Endothelial cell of umbilical vein (primary cell): ENCODE data around the gene ILF2. TPM values are rescaled to one million over a fixed set of nuclear protein-coding genes. Genes with fewer than 3 reads are reported as not detected.

ENCODE experiments used
- BruUV-seq: library from RNA; stranded (reverse); fragments of 400-500 nt; replicated peaks from 2 replicates; lab custom pipeline; 2021; lab: Mats Ljungman, UMichigan
- CTCF ChIA-PET: fragments of 300-600, 350-600 bp; sonication (Branson Sonifier 250); formaldehyde crosslinking; loops from one replicate; lab custom pipeline; 2021; ENCODE audit warnings: antibody characterized with exemption, inconsistent platforms; lab: Charles Lee
- POLR2A ChIA-PET: fragments of 300-600, 350-600 bp; sonication (Branson Sonifier 250); formaldehyde crosslinking; loops from one replicate; lab custom pipeline; 2021; ENCODE audit warnings: antibody characterized with exemption, inconsistent platforms; lab: Charles Lee
- DNase-seq: peaks from one replicate; pipeline ENCODE4 v3.0.0-alpha.2; 2011; ENCODE audit warnings: low read depth, low spot score
- FAIRE-seq: peaks from 2 replicates; lab custom pipeline; 2011; peaks lifted over from hg19 to GRCh38; lab: Jason Lieb, UNC
- H2AFZ ChIP-seq: 2 replicates; pipeline ENCODE4 v1.6.0; 2012; ENCODE audit warnings: low read depth, low read length, control low read depth, inconsistent platforms
- H3K27ac ChIP-seq: 2 replicates; pipeline ENCODE4 v1.5.1; 2011; ENCODE audit warnings: low read depth, mild to moderate bottlenecking, control low read depth, low read length, moderate library complexity; ENCODE audit not compliant: insufficient read depth
- H3K27me3 ChIP-seq, 2 experiments: 2 replicates each; pipeline versions ENCODE4 v1.6.0 to v1.6.1; 2011; ENCODE audit warnings: low read length in 2 of 2, mixed read lengths in 1 of 2; ENCODE audit not compliant: control insufficient read depth in 2 of 2, insufficient read depth in 2 of 2
- H3K36me3 ChIP-seq, 2 experiments: 2 replicates in 1 of 2; 3 replicates in 1 of 2; pipeline ENCODE4 v1.5.1; 2011; ENCODE audit warnings: low read length in 2 of 2, mild to moderate bottlenecking in 1 of 2, moderate library complexity in 1 of 2; ENCODE audit not compliant: control insufficient read depth in 2 of 2, insufficient read depth in 2 of 2; ENCODE audit errors: extremely low read depth in 1 of 2
- H3K4me1 ChIP-seq: 3 replicates; pipeline ENCODE4 v1.5.1; 2011; ENCODE audit warnings: mild to moderate bottlenecking, low read length; ENCODE audit not compliant: control insufficient read depth, insufficient read depth; ENCODE audit errors: extremely low read depth
- H3K4me2 ChIP-seq: 2 replicates; pipeline ENCODE4 v1.6.1; 2011; ENCODE audit warnings: low read length, control low read depth, mixed read lengths; ENCODE audit not compliant: insufficient read depth
- H3K4me3 ChIP-seq, 3 experiments: fragments of 200-600 bp in 1 of 3; sonication (generic), shearing (Covaris generic) in 1 of 3; replicated peaks in 1 of 3; 2 replicates each; pipeline ENCODE4 v1.5.1; 2011 to 2016; ENCODE audit warnings: control low read depth in 3 of 3, low read length in 3 of 3, mild to moderate bottlenecking in 2 of 3, inconsistent platforms in 1 of 3, low read depth in 1 of 3, moderate library complexity in 1 of 3; ENCODE audit not compliant: insufficient read depth in 1 of 3
- H3K79me2 ChIP-seq: 2 replicates; pipeline ENCODE4 v1.6.0; 2012; ENCODE audit warnings: low read length, inconsistent platforms; ENCODE audit not compliant: control insufficient read depth, insufficient read depth
- H3K9ac ChIP-seq: replicated peaks from 2 replicates; pipeline ENCODE3; 2011; ENCODE audit warnings: low read length, control low read depth; ENCODE audit not compliant: insufficient read depth; ENCODE audit errors: extremely low read depth
- H3K9me1 ChIP-seq: replicated peaks from 3 replicates; pipeline ENCODE4 v1.6.0; 2011; ENCODE audit warnings: mild to moderate bottlenecking, low read length; ENCODE audit not compliant: control insufficient read depth, insufficient read depth; ENCODE audit errors: extremely low read depth
- H3K9me3 ChIP-seq: replicated peaks from 2 replicates; pipeline ENCODE4 v1.5.1; 2012; ENCODE audit warnings: low read length, inconsistent platforms; ENCODE audit not compliant: control insufficient read depth, insufficient read depth
- H4K20me1 ChIP-seq: replicated peaks from 2 replicates; pipeline ENCODE3; 2011; ENCODE audit warnings: mild to moderate bottlenecking, low read length; ENCODE audit not compliant: control insufficient read depth, insufficient read depth; ENCODE audit errors: extremely low read depth
- CTCF ChIP-seq, 2 donors: IDR thresholded peaks; 1 replicate in 1 of 2; 2 replicates in 1 of 2; pipeline ENCODE4 v1.5.1; 2011; ENCODE audit warnings: low read length in 2 of 2, mild to moderate bottlenecking in 2 of 2, moderate library complexity in 2 of 2, control low read depth in 1 of 2, inconsistent platforms in 1 of 2, low read depth in 1 of 2; ENCODE audit not compliant: insufficient read depth in 1 of 2; ENCODE audit errors: extremely low read depth in 1 of 2
- MYC ChIP-seq: IDR thresholded peaks from one replicate; pipeline ENCODE4 v1.6.1; 2011; ENCODE audit warnings: mild to moderate bottlenecking, low read depth, low read length
- POLR2A ChIP-seq: IDR thresholded peaks from 2 replicates; pipeline ENCODE4 v1.6.1; 2012; ENCODE audit warnings: low read depth, mild to moderate bottlenecking, control low read depth, low read length
- dilution Hi-C: fragments of 300-500 bp; cut with MboI; formaldehyde crosslinking; loops from one replicate; pipeline ENCODE4 v1.15.0; 2019; ENCODE audit warnings: low sequenced_read_pairs; ENCODE audit not compliant: extremely low pct_ligation_motif_present
- intact Hi-C: fragments of 100-400 bp; cut with micrococcal nuclease; formaldehyde crosslinking; loops from one replicate; pipeline ENCODE4 v1.10.0; 2022
- polyA plus RNA-seq, 4 experiments: library from polyadenylated mRNA; depleted of rRNA in 3 of 4; stranded (reverse) in 3 of 4; unstranded in 1 of 4; fragments of >200 nt; gene quantifications; 2 replicates each; pipeline versions ENCODE4 v1.2.1 to v1.2.3, GENCODE V29; 2011 to 2012; ENCODE audit warnings: missing spikeins in 1 of 4
- total RNA-seq: library from RNA; stranded (reverse); gene quantifications from 2 replicates; pipeline ENCODE4 v1.2.3, GENCODE V29; 2021

The ILF2 gene
- total and polyA plus RNA-seq, 2 donors (not counting 3 experiments of a cell fraction or from before 2014, with no cell fraction given), result 271 to 303 TPM

DNA sequence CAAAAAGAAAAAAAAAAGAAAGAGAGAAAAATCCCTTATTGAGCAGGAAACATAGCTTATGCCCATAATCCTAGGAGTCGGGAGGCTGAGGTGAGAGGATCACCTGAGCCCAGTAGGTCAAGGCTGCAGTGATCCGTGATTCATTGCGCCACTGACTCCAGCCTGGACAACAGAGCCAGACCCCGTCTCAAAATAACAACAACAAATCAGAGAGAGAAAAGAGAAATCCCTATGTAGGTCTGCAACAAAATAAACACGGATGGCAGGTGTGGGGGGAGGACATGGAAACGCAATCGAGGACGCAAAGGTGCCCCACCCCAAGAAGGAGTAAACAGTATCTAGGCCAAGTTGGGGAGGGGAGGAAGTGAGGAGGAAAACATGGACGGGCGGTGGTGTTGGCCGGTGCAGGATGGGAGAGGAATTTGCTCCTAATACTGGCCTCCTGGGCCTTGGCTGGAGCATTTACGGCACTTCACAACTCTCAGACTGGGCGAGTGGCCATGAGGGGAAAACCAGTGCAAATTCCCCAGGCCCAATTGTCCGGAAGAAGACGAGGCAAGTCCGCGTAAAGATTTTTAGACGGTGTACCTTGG, 37.5 kb downstream of the ILF2 start:
- peaks cover 38% of the 10 kb centered on the region for H3K79me2 ChIP-seq
- H3K4me2 ChIP-seq, result peak overlapping the region; percentile 78
- no TSS peak for BruUV-seq
- no peaks in the 10 kb centered on the region for H4K20me1 ChIP-seq
- CTCF ChIA-PET, result interaction anchor here (0.9 to 2.5 kb wide), 11 partner anchors 13 to 123 kb away, joined by 3 to 29 read pairs (median 5); partner anchors contain the start of gene ILF2
- intact Hi-C loops (loop anchor here (1.0 to 5.0 kb wide), 2 partner anchors 39 to 100 kb away; partner anchors contain the start of gene ILF2), dilution Hi-C loops (no loop called here)
- peak overlapping the region; percentile 94 for H3K27ac ChIP-seq
- peak overlapping the region; percentile 64 for H2AFZ ChIP-seq
- FAIRE-seq, result no peak
- no peak for DNase-seq
- H3K4me3 ChIP-seq, result peak overlapping the region in 2 of 3 experiments; percentile 34 to 35
- peaks cover 11% of the 10 kb centered on the region for H3K4me1 ChIP-seq
- H3K9me1 ChIP-seq, result no peaks in the 10 kb centered on the region
- POLR2A ChIA-PET, result interaction anchor here (0.5 to 2.0 kb wide), 19 partner anchors 8 to 98 kb away, joined by 3 to 28 read pairs (median 5); partner anchors contain the start of genes S100A14, S100A16, S100A6 and SNAPIN
- peak overlapping the region; percentile 100 for H3K9ac ChIP-seq
- no peaks in the 10 kb centered on the region for H3K9me3 ChIP-seq
- H3K27me3 ChIP-seq, result no peaks in the 10 kb centered on the region
- H3K36me3 ChIP-seq, result peaks cover 8 to 12% of the 10 kb centered on the region in 2 experiments
- TF ChIP-seq MYC, result no peak
- TF ChIP-seq POLR2A, result no peak
- no peak for TF ChIP-seq CTCF (IDR thresholded peaks at IDR 0.05; ENCODE audit: extremely low read depth in 1 of 2, insufficient read depth in 1 of 2, low read depth in 1 of 2, low read length in 2 of 2)
